ENCODE measurements around the gene POM121L2.

POM121L2 gene

DNA sequence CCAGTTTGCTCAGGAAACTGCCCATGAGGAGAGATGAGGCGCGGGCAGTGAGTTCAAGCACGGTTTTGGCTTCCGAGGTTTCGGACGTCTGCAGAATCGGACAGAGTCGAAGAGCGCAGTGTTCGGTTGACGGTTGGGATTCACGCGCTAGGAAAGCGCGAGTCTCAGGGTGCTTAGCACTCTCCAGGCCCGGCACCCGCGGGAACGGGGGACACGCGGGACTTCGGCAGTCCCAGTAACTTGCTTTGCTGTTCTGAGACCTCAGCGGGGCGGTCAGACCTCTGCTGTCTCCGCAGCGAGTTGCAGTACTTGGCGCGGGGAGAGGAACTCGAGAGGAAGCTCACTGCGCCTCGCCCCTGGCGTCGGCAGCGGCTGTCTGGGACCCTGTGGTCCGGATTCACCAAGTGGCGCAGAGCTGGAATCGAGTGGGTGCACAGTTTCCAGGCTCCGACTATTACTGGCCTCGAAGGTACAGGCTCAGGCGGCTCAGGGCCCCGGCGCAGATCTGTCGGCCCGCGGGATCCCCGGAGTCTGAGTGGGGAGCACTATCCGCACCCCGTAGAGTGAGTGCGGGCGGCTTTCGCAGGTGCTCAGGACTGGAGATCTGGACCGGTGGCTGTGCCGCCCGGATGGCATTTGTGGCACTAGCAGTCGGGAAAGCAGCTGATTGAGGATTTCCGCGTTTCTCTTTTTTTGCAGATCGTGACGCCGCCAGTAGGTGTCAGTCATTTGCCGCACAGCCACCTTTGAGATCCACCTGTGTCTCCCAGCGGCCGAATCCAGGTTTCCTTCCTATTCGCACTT, at the start of gene POM121L2:
Gene POM121L2 (minus strand): TSS at position 128 of the 804 bp plus-strand sequence. CDS start 103 bp downstream, at position 25.
- TF ChIP-seq GATA3 (IDR thresholded peaks at IDR 0.05; ENCODE audit: low read depth, low read length) (no peak), GATA2 (IDR thresholded peaks at IDR 0.05; ENCODE audit: low read depth, low read length) (no peak)

DNA sequence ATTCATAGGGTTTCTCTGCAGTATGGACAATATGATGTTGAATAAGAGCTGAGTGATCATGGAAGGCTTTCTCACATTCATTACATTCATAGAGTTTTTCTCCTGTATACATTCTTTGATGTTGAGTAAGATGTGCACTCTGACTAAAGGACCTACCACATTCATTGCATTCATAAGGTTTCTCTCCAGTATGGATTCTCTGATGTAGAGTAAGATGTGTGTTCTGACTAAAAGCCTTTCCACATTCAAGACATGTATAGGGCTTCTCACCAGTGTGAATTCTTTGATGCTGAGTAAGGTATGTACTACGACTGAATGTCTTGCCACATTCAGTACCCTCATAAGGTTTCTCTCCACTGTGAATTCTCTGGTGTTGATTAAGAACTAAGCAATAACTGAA, 47.2 kb upstream of the POM121L2 start:
- no peak for TF ChIP-seq GATA3 (IDR thresholded peaks at IDR 0.05; ENCODE audit: low read depth, low read length)
- TF ChIP-seq GATA2 (IDR thresholded peaks at IDR 0.05; ENCODE audit: low read depth, low read length), result no peak

- TF ChIP-seq GATA2 (IDR thresholded peaks at IDR 0.05; ENCODE audit: low read depth, low read length) (no peak), GATA3 (IDR thresholded peaks at IDR 0.05; ENCODE audit: low read depth, low read length) (no peak)
Observed at GRCh38 chr6:27358786-27359185, 46.7 kb upstream of the POM121L2 start.

- TF ChIP-seq GATA2 (IDR thresholded peaks at IDR 0.05; ENCODE audit: low read depth, low read length) (no peak), GATA3 (IDR thresholded peaks at IDR 0.05; ENCODE audit: low read depth, low read length) (no peak)
Observed at GRCh38 chr6:27352850-27353249, 40.8 kb upstream of the POM121L2 start.

DNA sequence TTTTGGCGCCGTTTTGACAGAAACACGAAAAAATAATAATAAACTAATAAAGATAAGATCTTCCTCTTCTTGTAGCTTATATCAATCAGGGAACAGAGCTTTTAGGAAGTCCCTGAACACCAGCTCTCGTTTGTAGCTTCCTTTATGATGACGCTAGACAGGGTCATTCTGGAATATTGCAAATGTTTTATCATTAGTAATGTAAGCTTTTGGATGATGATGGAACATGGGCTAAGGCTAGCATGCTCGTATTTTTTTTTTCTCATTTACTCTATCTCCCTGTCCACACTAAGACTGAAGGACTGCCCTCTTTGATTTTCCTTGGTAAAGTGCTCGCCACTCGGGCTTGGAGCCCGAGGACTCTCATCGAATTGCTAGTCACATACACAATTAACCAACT, 22.1 kb upstream of the POM121L2 start:
- no peak for TF ChIP-seq GATA3 (IDR thresholded peaks at IDR 0.05; ENCODE audit: low read depth, low read length)
- no peak for TF ChIP-seq GATA2 (IDR thresholded peaks at IDR 0.05; ENCODE audit: low read depth, low read length)

- no peak for TF ChIP-seq GATA2 (IDR thresholded peaks at IDR 0.05; ENCODE audit: low read depth, low read length)
- TF ChIP-seq GATA3 (IDR thresholded peaks at IDR 0.05; ENCODE audit: low read depth, low read length), result no peak
Observed at GRCh38 chr6:27333642-27334040, 21.6 kb upstream of the POM121L2 start.

DNA sequence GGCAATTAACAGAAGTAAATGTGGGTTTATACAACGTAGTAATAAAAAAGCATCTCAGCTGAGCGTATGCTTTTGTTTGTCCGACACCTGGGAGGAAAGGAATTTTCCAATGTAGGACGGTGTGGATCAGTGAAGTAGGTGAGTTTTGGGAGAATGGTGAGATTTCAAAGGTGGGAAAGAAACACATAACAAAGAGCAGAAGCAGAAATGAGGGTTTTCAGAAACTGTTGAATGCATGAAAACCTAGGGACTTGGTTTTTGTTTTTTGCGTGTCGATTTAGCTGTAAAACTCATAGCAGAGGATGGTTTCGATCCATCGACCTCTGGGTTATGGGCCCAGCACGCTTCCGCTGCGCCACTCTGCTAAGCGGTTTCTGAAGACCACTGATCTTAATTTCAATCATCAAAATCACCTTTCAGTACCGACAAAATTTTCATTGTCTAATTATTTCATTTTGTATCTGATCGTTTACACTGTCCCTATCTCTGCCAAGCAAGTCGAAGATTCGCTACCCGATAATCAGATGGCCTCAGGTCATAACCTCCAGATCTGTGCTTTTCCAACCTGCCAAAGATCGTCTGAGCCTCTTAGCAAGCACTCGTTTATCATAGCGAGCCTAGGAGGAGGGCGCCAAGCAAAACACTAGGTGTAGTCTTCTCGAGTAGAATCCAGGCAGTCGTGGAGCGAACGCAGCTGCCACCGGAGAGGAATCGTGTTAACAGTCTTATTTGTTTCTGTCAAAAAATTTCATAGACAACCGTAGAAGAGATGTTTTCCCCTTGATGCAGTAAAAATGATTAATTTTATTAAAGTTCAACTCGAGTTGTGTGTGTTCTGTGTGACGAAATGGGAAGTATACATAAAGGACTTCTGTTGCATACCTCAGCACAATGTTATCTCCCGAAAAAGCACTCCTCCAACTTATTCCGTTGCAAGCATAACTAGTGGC, 20.9 kb upstream of the POM121L2 start:
- no peak for TF ChIP-seq GATA2 (IDR thresholded peaks at IDR 0.05; ENCODE audit: low read depth, low read length)
- TF ChIP-seq GATA3 (IDR thresholded peaks at IDR 0.05; ENCODE audit: low read depth, low read length), result no peak

DNA sequence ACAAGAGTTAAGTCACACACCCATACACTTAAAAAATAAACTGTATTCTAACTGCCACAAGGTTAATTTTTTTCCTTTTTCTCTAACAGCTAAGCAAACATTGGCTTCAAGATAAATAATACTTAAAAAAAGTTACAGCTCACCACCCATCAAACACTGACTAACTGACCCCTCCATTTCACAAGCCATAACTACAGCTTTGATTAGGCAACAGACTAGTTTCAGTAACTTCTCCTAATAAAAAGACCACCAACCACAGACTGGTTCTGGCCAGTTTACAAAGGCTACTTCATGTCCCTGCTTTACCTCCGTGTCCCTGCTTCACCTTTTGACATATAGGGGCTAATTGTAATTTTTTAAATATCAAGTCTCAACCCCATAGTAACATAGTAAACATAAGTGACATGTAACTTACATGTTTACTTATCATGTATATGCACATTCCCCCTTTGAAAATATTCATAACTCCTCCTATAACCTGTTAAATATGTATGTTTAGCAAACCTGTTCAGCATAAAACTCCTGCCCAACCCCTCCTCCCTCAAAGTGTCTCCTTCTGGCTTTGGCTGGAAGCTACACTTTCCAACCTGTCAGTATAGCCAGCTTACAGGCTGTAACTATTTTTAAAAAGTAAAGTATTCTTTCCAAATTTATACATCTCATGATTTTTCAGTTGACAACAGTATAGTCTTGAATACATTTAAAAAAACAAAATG, 15.1 kb upstream of the POM121L2 start:
- TF ChIP-seq GATA3 (IDR thresholded peaks at IDR 0.05; ENCODE audit: low read depth, low read length) (no peak), GATA2 (IDR thresholded peaks at IDR 0.05; ENCODE audit: low read depth, low read length) (no peak)

DNA sequence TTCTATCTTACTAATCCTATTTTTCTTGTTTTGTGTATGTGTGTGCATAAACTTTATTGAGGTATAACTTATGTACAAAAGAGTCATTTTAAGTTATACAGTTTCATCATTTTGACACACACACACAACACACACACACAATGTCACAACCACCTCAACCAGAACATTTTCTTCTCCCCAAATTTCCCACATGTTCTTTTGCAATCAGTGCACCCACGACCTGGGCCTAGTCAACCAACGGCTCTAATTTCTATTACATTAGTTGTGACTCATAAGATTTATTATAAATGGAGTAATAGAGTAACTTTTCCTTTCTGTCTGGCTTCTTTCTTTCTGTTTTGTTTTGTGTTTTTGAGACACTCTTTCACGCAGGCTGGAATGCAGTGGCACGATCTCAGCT, 9.8 kb upstream of the POM121L2 start:
- TF ChIP-seq GATA3 (IDR thresholded peaks at IDR 0.05; ENCODE audit: low read depth, low read length) (no peak), GATA2 (IDR thresholded peaks at IDR 0.05; ENCODE audit: low read depth, low read length) (no peak)

GRCh38 chr6:27321370-27321769, 9.3 kb upstream of the POM121L2 start:
- no peak for TF ChIP-seq GATA3 (IDR thresholded peaks at IDR 0.05; ENCODE audit: low read depth, low read length)
- TF ChIP-seq GATA2 (IDR thresholded peaks at IDR 0.05; ENCODE audit: low read depth, low read length), result no peak

DNA sequence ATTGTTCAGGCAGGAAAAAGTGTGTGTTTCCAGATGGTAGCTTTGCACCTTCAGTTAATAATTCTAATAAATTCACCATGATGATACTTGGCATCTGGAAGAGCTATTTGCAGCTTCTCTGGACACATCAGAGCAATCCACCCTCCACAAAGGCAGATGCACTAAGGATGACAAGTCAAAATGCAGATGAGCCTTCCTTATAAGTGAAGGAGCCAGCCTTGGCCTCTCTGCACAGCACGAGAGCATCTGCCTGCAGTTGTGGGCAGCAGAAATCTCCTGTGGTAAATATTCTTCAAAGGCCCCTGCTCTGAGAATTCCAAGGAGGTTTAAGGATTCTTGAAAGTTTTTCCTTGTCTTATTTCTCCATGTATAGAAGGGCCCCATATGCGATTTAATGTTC, 6.9 kb upstream of the POM121L2 start:
- TF ChIP-seq GATA2 (IDR thresholded peaks at IDR 0.05; ENCODE audit: low read depth, low read length), result no peak
- no peak for TF ChIP-seq GATA3 (IDR thresholded peaks at IDR 0.05; ENCODE audit: low read depth, low read length)

GRCh38 chr6:27314046-27314445, 2.0 kb upstream of the POM121L2 start:
- TF ChIP-seq GATA3 (IDR thresholded peaks at IDR 0.05; ENCODE audit: low read depth, low read length) (no peak), GATA2 (IDR thresholded peaks at IDR 0.05; ENCODE audit: low read depth, low read length) (no peak)

DNA sequence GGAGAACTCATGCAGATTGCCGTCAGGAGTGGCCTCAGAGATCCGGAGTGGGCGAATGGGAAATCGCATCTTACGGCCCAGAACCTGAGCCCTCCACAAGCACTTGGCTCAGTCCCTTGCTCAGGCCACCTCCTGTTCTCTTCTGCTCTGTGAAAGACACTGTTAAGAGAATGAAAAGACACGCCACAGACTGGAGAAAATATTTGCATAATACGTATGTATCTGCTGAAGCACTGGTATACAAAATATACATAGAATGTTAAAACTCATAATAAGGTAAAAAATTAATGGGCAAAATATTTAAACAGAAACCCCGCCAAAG, 838 bp upstream of the POM121L2 start:
- TF ChIP-seq GATA3 (IDR thresholded peaks at IDR 0.05; ENCODE audit: low read depth, low read length) (no peak), GATA2 (IDR thresholded peaks at IDR 0.05; ENCODE audit: low read depth, low read length) (no peak)

DNA sequence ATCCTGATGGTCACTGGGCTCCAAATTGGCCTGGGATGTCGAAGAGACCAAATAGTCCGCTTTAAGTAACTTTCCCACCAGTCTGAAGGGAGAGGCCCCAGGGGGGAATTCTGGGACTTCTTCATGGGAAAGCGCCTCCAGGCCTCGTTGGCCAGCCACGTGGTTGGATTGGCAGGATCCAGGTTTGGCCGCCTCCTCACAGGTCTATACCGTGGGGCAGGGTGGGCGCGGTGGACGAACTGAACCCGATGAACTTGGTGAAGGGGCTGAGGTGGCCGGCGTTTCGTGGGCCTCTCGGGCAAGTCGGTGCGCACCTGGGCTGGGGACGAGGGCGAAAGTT, 297 bp downstream of the POM121L2 start:
- TF ChIP-seq GATA3 (IDR thresholded peaks at IDR 0.05; ENCODE audit: low read depth, low read length), result no peak

Measured in SH-SY5Y (cell line).